HEK293 (cell line): ENCODE measurements around the gene TASP1.
"Not testable (repeated sequence)": the region's sequence is repeated elsewhere in the genome, so short reads cannot be mapped to it uniquely, and the experiment has no call there.

Experiments
- HOXC10 ChIP-seq: sonication (generic); formaldehyde crosslinking; IDR thresholded peaks from 2 replicates; pipeline ENCODE4 v1.8.1; 2023; ENCODE audit warnings: mild to moderate bottlenecking, missing genetic modification reagents
- ZBTB1 ChIP-seq: fragments of 450-650 bp; formaldehyde crosslinking; IDR thresholded peaks from 2 replicates; pipeline ENCODE4 v1.5.1; 2016; ENCODE audit warnings: missing biosample characterization, missing genetic modification characterization
- ZBTB20 ChIP-seq: fragments of 450-650 bp; formaldehyde crosslinking; IDR thresholded peaks from 2 replicates; pipeline ENCODE4 v1.5.1; 2016; ENCODE audit warnings: missing biosample characterization, missing genetic modification characterization
- ZBTB21 ChIP-seq: fragments of 450-650 bp; formaldehyde crosslinking; IDR thresholded peaks from 2 replicates; pipeline ENCODE4 v1.5.1; 2017; ENCODE audit warnings: missing biosample characterization, missing genetic modification characterization
- ZNF10 ChIP-seq: fragments of 450-650 bp; formaldehyde crosslinking; IDR thresholded peaks from 2 replicates; pipeline ENCODE4 v1.5.1; 2017; ENCODE audit warnings: missing biosample characterization, missing genetic modification characterization
- ZNF266 ChIP-seq: fragments of 450-650 bp; formaldehyde crosslinking; IDR thresholded peaks from 2 replicates; pipeline ENCODE4 v1.5.1; 2016; ENCODE audit warnings: missing biosample characterization, missing genetic modification characterization, low read depth
- ZNF335 ChIP-seq: fragments of 450-650 bp; formaldehyde crosslinking; conservative IDR thresholded peaks from 2 replicates; pipeline ENCODE4 v1.5.1; 2016; ENCODE audit warnings: missing biosample characterization, missing genetic modification characterization
- ZNF843 ChIP-seq: fragments of 450-650 bp; formaldehyde crosslinking; IDR thresholded peaks from 2 replicates; pipeline ENCODE4 v1.5.1; 2016; ENCODE audit warnings: missing biosample characterization, missing genetic modification characterization
- TF ChIP-seq, protein P1 (sequence below): fragments of 450-650 bp; formaldehyde crosslinking; IDR thresholded peaks from 2 replicates; pipeline ENCODE4 v1.5.1; 2016; ENCODE audit warnings: missing biosample characterization, missing genetic modification characterization
- TF ChIP-seq, protein P2 (sequence below): fragments of 450-650 bp; formaldehyde crosslinking; IDR thresholded peaks from 2 replicates; pipeline ENCODE4 v1.5.1; 2016; ENCODE audit warnings: missing biosample characterization, missing genetic modification characterization
- TF ChIP-seq, protein P3 (sequence below): fragments of 450-650 bp; formaldehyde crosslinking; IDR thresholded peaks from 2 replicates; pipeline ENCODE4 v1.5.1; 2016; ENCODE audit warnings: missing biosample characterization, missing genetic modification characterization
- TF ChIP-seq, protein P4 (sequence below): fragments of 450-650 bp; formaldehyde crosslinking; IDR thresholded peaks from 2 replicates; pipeline ENCODE4 v1.5.1; 2016; ENCODE audit warnings: missing biosample characterization, missing genetic modification characterization, low read depth

DNA sequence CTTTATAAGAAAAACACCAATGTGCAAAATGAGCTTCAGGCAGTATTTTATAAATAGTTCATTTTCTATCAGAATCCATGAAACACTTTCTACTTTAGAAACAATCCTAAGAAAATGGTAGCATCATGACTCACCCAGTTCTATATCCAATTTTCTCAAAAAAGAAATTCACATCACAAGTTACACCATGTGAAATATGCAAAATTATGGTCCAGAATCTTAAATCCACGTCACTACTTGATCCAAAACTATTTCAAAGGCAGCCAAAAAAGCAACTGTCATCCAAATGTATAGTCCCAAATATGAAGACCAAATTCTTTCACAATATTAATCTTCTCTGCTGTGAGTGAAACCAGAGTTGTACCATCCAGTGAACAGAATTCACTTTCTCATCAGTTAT lies 19.3 kb downstream of the TASP1 start:
- TF ChIP-seq, protein P1, sequence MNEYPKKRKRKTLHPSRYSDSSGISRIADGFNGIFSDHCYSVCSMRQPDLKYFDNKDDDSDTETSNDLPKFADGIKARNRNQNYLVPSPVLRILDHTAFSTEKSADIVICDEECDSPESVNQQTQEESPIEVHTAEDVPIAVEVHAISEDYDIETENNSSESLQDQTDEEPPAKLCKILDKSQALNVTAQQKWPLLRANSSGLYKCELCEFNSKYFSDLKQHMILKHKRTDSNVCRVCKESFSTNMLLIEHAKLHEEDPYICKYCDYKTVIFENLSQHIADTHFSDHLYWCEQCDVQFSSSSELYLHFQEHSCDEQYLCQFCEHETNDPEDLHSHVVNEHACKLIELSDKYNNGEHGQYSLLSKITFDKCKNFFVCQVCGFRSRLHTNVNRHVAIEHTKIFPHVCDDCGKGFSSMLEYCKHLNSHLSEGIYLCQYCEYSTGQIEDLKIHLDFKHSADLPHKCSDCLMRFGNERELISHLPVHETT (tag by site-specific recombination): not testable (repeated sequence)
- TF ChIP-seq, protein P2, sequence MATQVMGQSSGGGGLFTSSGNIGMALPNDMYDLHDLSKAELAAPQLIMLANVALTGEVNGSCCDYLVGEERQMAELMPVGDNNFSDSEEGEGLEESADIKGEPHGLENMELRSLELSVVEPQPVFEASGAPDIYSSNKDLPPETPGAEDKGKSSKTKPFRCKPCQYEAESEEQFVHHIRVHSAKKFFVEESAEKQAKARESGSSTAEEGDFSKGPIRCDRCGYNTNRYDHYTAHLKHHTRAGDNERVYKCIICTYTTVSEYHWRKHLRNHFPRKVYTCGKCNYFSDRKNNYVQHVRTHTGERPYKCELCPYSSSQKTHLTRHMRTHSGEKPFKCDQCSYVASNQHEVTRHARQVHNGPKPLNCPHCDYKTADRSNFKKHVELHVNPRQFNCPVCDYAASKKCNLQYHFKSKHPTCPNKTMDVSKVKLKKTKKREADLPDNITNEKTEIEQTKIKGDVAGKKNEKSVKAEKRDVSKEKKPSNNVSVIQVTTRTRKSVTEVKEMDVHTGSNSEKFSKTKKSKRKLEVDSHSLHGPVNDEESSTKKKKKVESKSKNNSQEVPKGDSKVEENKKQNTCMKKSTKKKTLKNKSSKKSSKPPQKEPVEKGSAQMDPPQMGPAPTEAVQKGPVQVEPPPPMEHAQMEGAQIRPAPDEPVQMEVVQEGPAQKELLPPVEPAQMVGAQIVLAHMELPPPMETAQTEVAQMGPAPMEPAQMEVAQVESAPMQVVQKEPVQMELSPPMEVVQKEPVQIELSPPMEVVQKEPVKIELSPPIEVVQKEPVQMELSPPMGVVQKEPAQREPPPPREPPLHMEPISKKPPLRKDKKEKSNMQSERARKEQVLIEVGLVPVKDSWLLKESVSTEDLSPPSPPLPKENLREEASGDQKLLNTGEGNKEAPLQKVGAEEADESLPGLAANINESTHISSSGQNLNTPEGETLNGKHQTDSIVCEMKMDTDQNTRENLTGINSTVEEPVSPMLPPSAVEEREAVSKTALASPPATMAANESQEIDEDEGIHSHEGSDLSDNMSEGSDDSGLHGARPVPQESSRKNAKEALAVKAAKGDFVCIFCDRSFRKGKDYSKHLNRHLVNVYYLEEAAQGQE: not testable (repeated sequence)
- not testable (repeated sequence) for TF ChIP-seq ZNF843 (tag by site-specific recombination); ZNF266; ZBTB1 (tag by site-specific recombination); HOXC10 (CRISPR knock-in tag); ZBTB21 (tag by site-specific recombination); ZNF10 (tag by site-specific recombination); ZBTB20 (tag by site-specific recombination); ZNF335 (tag by site-specific recombination)
- TF ChIP-seq, protein P3, sequence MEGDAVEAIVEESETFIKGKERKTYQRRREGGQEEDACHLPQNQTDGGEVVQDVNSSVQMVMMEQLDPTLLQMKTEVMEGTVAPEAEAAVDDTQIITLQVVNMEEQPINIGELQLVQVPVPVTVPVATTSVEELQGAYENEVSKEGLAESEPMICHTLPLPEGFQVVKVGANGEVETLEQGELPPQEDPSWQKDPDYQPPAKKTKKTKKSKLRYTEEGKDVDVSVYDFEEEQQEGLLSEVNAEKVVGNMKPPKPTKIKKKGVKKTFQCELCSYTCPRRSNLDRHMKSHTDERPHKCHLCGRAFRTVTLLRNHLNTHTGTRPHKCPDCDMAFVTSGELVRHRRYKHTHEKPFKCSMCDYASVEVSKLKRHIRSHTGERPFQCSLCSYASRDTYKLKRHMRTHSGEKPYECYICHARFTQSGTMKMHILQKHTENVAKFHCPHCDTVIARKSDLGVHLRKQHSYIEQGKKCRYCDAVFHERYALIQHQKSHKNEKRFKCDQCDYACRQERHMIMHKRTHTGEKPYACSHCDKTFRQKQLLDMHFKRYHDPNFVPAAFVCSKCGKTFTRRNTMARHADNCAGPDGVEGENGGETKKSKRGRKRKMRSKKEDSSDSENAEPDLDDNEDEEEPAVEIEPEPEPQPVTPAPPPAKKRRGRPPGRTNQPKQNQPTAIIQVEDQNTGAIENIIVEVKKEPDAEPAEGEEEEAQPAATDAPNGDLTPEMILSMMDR (tag by site-specific recombination): not testable (repeated sequence)
- TF ChIP-seq, protein P4, sequence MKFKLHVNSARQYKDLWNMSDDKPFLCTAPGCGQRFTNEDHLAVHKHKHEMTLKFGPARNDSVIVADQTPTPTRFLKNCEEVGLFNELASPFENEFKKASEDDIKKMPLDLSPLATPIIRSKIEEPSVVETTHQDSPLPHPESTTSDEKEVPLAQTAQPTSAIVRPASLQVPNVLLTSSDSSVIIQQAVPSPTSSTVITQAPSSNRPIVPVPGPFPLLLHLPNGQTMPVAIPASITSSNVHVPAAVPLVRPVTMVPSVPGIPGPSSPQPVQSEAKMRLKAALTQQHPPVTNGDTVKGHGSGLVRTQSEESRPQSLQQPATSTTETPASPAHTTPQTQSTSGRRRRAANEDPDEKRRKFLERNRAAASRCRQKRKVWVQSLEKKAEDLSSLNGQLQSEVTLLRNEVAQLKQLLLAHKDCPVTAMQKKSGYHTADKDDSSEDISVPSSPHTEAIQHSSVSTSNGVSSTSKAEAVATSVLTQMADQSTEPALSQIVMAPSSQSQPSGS: not testable (repeated sequence)
